K562 (cell line): Measurements from ENCODE around the gene TAF12. TPM values are rescaled to one million over a fixed set of nuclear protein-coding genes. Genes with fewer than 3 reads are reported as not detected.

Experiments
- ATAC-seq: fragments of 200-7000 bp; cut with Tn5 transposase; 3 replicates; pipeline ENCODE4 v1.9.1; 2020; ENCODE audit warnings: moderate library complexity
- BruUV-seq: library from RNA; stranded (reverse); fragments of 400-500 nt; replicated peaks from 2 replicates; lab custom pipeline; 2021; lab: Mats Ljungman, UMichigan
- CTCF ChIA-PET: fragments of 300-600 bp; formaldehyde crosslinking; extraction: SDS; loops from one replicate; lab custom pipeline; 2021; ENCODE audit warnings: low intra/inter-chr PET ratio; lab: Yijun Ruan, JAX
- POLR2A ChIA-PET: fragments of 300-600, 350-650 bp; sonication (Branson Sonifier 250); formaldehyde crosslinking; extraction: SDS; loops from one replicate; lab custom pipeline; 2021; ENCODE audit warnings: antibody characterized with exemption, inconsistent platforms; lab: Yijun Ruan, JAX
- DNase-seq, 4 experiments: peaks; one replicate each; pipeline versions ENCODE4 v3.0.0 to v3.0.0-alpha.2; 2011 to 2018; ENCODE audit warnings: low spot score in 3 of 4, mixed read lengths in 3 of 4; ENCODE audit errors: extremely low read depth in 1 of 4
- FAIRE-seq: peaks from 2 replicates; lab custom pipeline; 2011; peaks lifted over from hg19 to GRCh38; lab: Jason Lieb, UNC
- H2AFZ ChIP-seq: 2 replicates; pipeline ENCODE4 v1.6.0; 2011; ENCODE audit warnings: low read depth, low read length, control low read depth, inconsistent platforms
- H3K27ac ChIP-seq: fragments of 200-600 bp; 3 replicates; pipeline ENCODE4 v1.8.0; 2011; ENCODE audit warnings: low read depth, mild to moderate bottlenecking, control low read depth, inconsistent platforms, low read length, moderate library complexity, mixed read lengths; ENCODE audit errors: extremely low read depth
- H3K27me3 ChIP-seq, 2 experiments: fragments of 300-600 bp in 1 of 2; 2 replicates in 1 of 2; 3 replicates in 1 of 2; pipeline versions ENCODE4 v1.6.0 to v1.8.0; 2011; ENCODE audit warnings: inconsistent platforms in 2 of 2, low read length in 2 of 2, mild to moderate bottlenecking in 1 of 2, mixed read lengths in 1 of 2, moderate library complexity in 1 of 2; ENCODE audit not compliant: control insufficient read depth in 2 of 2, insufficient read depth in 2 of 2
- H3K36me3 ChIP-seq: fragments of 300-600 bp; 3 replicates; pipeline ENCODE4 v1.8.0; 2011; ENCODE audit warnings: mild to moderate bottlenecking, low read length, inconsistent platforms; ENCODE audit not compliant: control insufficient read depth, insufficient read depth
- H3K4me1 ChIP-seq, 2 experiments: fragments of 200-600 bp in 1 of 2; replicated peaks in 1 of 2; 2 replicates in 1 of 2; 3 replicates in 1 of 2; pipeline versions ENCODE4 v1.5.1 to v1.8.0; 2011; ENCODE audit warnings: inconsistent platforms in 2 of 2, low read length in 2 of 2, mild to moderate bottlenecking in 1 of 2, mixed read lengths in 1 of 2, moderate library complexity in 1 of 2; ENCODE audit not compliant: control insufficient read depth in 2 of 2, insufficient read depth in 2 of 2
- H3K4me2 ChIP-seq: 2 replicates; pipeline ENCODE4 v1.6.1; 2011; ENCODE audit warnings: low read length, control low read depth, inconsistent platforms, mixed read lengths; ENCODE audit not compliant: insufficient read depth
- H3K4me3 ChIP-seq: fragments of 200-600 bp; sonication (generic), shearing (Covaris generic); 2 replicates; pipeline ENCODE4 v1.5.1; 2016; ENCODE audit warnings: control low read depth, inconsistent platforms
- H3K79me2 ChIP-seq: fragments of 200-600 bp; 3 replicates; pipeline ENCODE4 v1.8.0; 2011; ENCODE audit warnings: low read length, inconsistent platforms; ENCODE audit not compliant: control insufficient read depth, insufficient read depth
- H3K9ac ChIP-seq, 2 experiments: 2 replicates each; pipeline versions ENCODE4 v1.6.0 to v1.6.1; 2011; ENCODE audit warnings: low read depth in 2 of 2, low read length in 2 of 2, control low read depth in 1 of 2, inconsistent platforms in 1 of 2, mild to moderate bottlenecking in 1 of 2, mixed read lengths in 1 of 2; ENCODE audit not compliant: insufficient read depth in 1 of 2
- H3K9me1 ChIP-seq: one replicate; pipeline ENCODE4 v1.6.0; 2011; ENCODE audit warnings: inconsistent platforms, mild to moderate bottlenecking, low read length, moderate library complexity; ENCODE audit not compliant: control insufficient read depth, insufficient read depth
- H3K9me3 ChIP-seq: replicated peaks from 2 replicates; pipeline ENCODE4 v1.5.1; 2011; ENCODE audit warnings: low read depth, low read length, inconsistent platforms; ENCODE audit not compliant: control insufficient read depth, insufficient read depth
- H4K20me1 ChIP-seq: replicated peaks from 2 replicates; pipeline ENCODE4 v1.6.1; 2011; ENCODE audit warnings: low read length, inconsistent platforms, mixed read lengths; ENCODE audit not compliant: control insufficient read depth, insufficient read depth
- KAT7 ChIP-seq: sonication (generic); formaldehyde crosslinking; IDR thresholded peaks from 2 replicates; pipeline ENCODE4 v1.8.0; 2022; ENCODE audit warnings: missing genetic modification reagents, mild to moderate bottlenecking, borderline replicate concordance
- KDM4B ChIP-seq, 2 experiments: fragments of 450-650 bp in 1 of 2; sonication (generic) in 1 of 2; IDR thresholded peaks; 2 replicates each; pipeline ENCODE4 v1.6.1; 2016 to 2017; ENCODE audit warnings: borderline replicate concordance in 2 of 2, antibody characterized with exemption in 1 of 2, low read depth in 1 of 2, mild to moderate bottlenecking in 1 of 2
- NFIC ChIP-seq: fragments of 450-650 bp; IDR thresholded peaks from 2 replicates; pipeline ENCODE4 v1.6.1; 2017; ENCODE audit warnings: mild to moderate bottlenecking, inconsistent platforms
- OTX1 ChIP-seq: fragments of 450-650 bp; formaldehyde crosslinking; IDR thresholded peaks from 2 replicates; pipeline ENCODE4 v1.4.0; 2022; ENCODE audit warnings: mild to moderate bottlenecking
- SAFB ChIP-seq: fragments of 200-400 bp; formaldehyde crosslinking; IDR thresholded peaks from 2 replicates; pipeline ENCODE4 v1.6.1; 2017; ENCODE audit warnings: low read depth, low read length, borderline replicate concordance
- ZNF311 ChIP-seq: fragments of 250-450 bp; sonication (Bioruptor Pico); IDR thresholded peaks from 2 replicates; pipeline ENCODE4 v1.4.0; 2020; ENCODE audit warnings: mild to moderate bottlenecking, moderate library complexity
- ZNF436 ChIP-seq: fragments of 250-450, 450-650 bp; sonication (Bioruptor Pico); formaldehyde crosslinking; IDR thresholded peaks from 2 replicates; pipeline ENCODE4 v1.7.0; 2020; ENCODE audit warnings: mild to moderate bottlenecking
- ZNF507 ChIP-seq: conservative IDR thresholded peaks from 2 replicates; pipeline ENCODE4 v1.6.1; 2017; ENCODE audit warnings: missing genetic modification characterization, missing compliant biosample characterization
- ZNF717 ChIP-seq: fragments of 250-450 bp; sonication (Bioruptor Pico); IDR thresholded peaks from 2 replicates; pipeline ENCODE4 v1.5.0; 2021
- WGBS: fragments of 100-300 bp; shearing (Covaris generic); methylation state at CpG from one replicate; pipeline ENCODE4 v1.1.6; 2016; ENCODE audit warnings: low coverage, mixed read lengths; ENCODE audit not compliant: insufficient coverage; ENCODE audit errors: missing lambda C conversion rate; 5-methylcytosine and 5-hydroxymethylcytosine counted together
- in situ Hi-C: fragments of 300-500 bp; cut with MboI; formaldehyde crosslinking; loops from 4 replicates; pipeline ENCODE4 v1.15.0; 2018; ENCODE audit warnings: inconsistent platforms, mixed read lengths
- intact Hi-C: fragments of 100-400 bp; cut with micrococcal nuclease; formaldehyde crosslinking; loops from 2 replicates; pipeline ENCODE4 v1.14.2; 2022
- polyA plus RNA-seq, 8 experiments: library from polyadenylated mRNA; depleted of rRNA in 4 of 8; stranded (reverse) in 5 of 8; unstranded in 3 of 8; fragments of >200 nt; fragmentation: Nextera tagmentation in 2 of 8; fragmentation: Illumina TruSeq in 1 of 8; extraction: Ambion mirVana in 2 of 8; extraction: Trizol in 1 of 8; gene quantifications; 2 replicates each; pipeline versions ENCODE4 v1.2.1 to v1.2.3, GENCODE V29; 2011 to 2014; ENCODE audit warnings: inconsistent platforms in 1 of 8, missing spikeins in 1 of 8
- total RNA-seq, 7 experiments: library from RNA; depleted of rRNA in 6 of 7; stranded (reverse); fragments of >200 nt in 6 of 7; fragmentation: Illumina TruSeq in 2 of 7; extraction: Trizol in 2 of 7; gene quantifications; 2 replicates each; pipeline versions ENCODE4 v1.2.1 to v1.2.3, GENCODE V29; 2011 to 2021; ENCODE audit warnings: low replicate concordance in 1 of 7
- TF ChIP-seq, protein P1 (sequence below): sonication (generic); formaldehyde crosslinking; IDR thresholded peaks from 2 replicates; pipeline ENCODE4 v1.4.0; 2020; ENCODE audit warnings: mild to moderate bottlenecking, missing genetic modification reagents
- TF ChIP-seq, protein P2 (sequence below): fragments of 200-400 bp; formaldehyde crosslinking; IDR thresholded peaks from 2 replicates; pipeline ENCODE4 v1.6.1; 2017; ENCODE audit warnings: mild to moderate bottlenecking, low read depth, low read length, moderate library complexity
- TF ChIP-seq, protein P3 (sequence below): sonication (generic); formaldehyde crosslinking; IDR thresholded peaks from 2 replicates; pipeline ENCODE4 v1.8.0; 2022; ENCODE audit warnings: mild to moderate bottlenecking, missing genetic modification reagents
- TF ChIP-seq, protein P4 (sequence below): sonication (generic); formaldehyde crosslinking; IDR thresholded peaks from 2 replicates; pipeline ENCODE4 v1.9.0; 2022; ENCODE audit warnings: mild to moderate bottlenecking, missing genetic modification reagents
- TF ChIP-seq, protein P5 (sequence below): fragments of 450-650 bp; formaldehyde crosslinking; conservative IDR thresholded peaks from 2 replicates; pipeline ENCODE4 v1.4.0; 2022; ENCODE audit warnings: mild to moderate bottlenecking, missing genetic modification characterization

Gene TAF12
- total and polyA plus RNA-seq, 9 of the 15 experiments (the other 6 are each of a cell fraction or from before 2014, with no cell fraction given), result 31.6 to 89.0 (median 50.5) TPM

DNA sequence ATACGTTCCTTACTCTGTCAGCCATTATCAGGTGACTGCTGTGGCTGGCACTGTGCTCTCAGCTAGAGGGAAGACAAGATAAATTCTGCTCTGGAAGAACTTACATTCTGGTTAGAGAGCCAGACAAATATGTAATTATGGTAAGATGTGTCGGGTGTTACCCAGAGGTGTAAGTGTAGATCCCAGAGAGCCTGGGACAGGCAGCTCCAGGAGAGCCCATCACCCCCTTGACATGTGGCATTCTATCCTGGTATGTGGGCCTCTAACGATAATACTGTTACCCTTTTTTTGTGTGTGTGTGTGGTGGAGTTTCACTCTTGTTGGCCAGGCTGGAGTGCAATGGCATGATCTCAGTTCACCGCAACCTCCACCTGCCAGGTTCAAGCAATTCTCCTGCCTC is 71.0 kb downstream of the TAF12 start:
- intact Hi-C loops, result no loop called here
- ATAC-seq (no peak), DNase-seq (no peak), FAIRE-seq (no peak)
- H3K4me1 ChIP-seq, result no peaks in the 10 kb centered on the region
- no peaks in the 10 kb centered on the region for H3K9me1 ChIP-seq
- H3K27me3 ChIP-seq, result no peaks in the 10 kb centered on the region
- H3K79me2 ChIP-seq, result no peaks in the 10 kb centered on the region
- 86% methylated on average over 4 of the region's 4 CpGs for WGBS
- no peak overlapping the region for H3K27ac ChIP-seq
- no peak overlapping the region for H3K4me2 ChIP-seq
- no peak overlapping the region for H3K4me3 ChIP-seq
- H2AFZ ChIP-seq, result no peak overlapping the region
- ChIA-PET CTCF (no interaction called here), POLR2A (interaction anchor here (1.2 to 6.4 kb wide), 3 partner anchors 9 to 21 kb away, joined by 3 to 119 read pairs (median 7); partner anchors contain the start of gene TRNAU1AP)
- in situ Hi-C loops, result no loop called here
- H3K9me3 ChIP-seq, result no peaks in the 10 kb centered on the region
- TF ChIP-seq, protein P1, sequence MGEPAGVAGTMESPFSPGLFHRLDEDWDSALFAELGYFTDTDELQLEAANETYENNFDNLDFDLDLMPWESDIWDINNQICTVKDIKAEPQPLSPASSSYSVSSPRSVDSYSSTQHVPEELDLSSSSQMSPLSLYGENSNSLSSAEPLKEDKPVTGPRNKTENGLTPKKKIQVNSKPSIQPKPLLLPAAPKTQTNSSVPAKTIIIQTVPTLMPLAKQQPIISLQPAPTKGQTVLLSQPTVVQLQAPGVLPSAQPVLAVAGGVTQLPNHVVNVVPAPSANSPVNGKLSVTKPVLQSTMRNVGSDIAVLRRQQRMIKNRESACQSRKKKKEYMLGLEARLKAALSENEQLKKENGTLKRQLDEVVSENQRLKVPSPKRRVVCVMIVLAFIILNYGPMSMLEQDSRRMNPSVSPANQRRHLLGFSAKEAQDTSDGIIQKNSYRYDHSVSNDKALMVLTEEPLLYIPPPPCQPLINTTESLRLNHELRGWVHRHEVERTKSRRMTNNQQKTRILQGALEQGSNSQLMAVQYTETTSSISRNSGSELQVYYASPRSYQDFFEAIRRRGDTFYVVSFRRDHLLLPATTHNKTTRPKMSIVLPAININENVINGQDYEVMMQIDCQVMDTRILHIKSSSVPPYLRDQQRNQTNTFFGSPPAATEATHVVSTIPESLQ (CRISPR knock-in tag), result no peak
- TF ChIP-seq SAFB, result no peak
- TF ChIP-seq NFIC, result no peak
- no peak for TF ChIP-seq ZNF507 (tag)
- no peak for TF ChIP-seq OTX1
- TF ChIP-seq, protein P2, sequence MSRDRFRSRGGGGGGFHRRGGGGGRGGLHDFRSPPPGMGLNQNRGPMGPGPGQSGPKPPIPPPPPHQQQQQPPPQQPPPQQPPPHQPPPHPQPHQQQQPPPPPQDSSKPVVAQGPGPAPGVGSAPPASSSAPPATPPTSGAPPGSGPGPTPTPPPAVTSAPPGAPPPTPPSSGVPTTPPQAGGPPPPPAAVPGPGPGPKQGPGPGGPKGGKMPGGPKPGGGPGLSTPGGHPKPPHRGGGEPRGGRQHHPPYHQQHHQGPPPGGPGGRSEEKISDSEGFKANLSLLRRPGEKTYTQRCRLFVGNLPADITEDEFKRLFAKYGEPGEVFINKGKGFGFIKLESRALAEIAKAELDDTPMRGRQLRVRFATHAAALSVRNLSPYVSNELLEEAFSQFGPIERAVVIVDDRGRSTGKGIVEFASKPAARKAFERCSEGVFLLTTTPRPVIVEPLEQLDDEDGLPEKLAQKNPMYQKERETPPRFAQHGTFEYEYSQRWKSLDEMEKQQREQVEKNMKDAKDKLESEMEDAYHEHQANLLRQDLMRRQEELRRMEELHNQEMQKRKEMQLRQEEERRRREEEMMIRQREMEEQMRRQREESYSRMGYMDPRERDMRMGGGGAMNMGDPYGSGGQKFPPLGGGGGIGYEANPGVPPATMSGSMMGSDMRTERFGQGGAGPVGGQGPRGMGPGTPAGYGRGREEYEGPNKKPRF, result no peak
- TF ChIP-seq, protein P3, sequence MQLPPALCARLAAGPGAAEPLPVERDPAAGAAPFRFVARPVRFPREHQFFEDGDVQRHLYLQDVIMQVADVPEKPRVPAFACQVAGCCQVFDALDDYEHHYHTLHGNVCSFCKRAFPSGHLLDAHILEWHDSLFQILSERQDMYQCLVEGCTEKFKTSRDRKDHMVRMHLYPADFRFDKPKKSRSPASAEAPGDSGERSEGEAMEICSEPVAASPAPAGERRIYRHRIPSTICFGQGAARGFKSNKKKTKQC (CRISPR knock-in tag), result no peak
- TF ChIP-seq, protein P4, sequence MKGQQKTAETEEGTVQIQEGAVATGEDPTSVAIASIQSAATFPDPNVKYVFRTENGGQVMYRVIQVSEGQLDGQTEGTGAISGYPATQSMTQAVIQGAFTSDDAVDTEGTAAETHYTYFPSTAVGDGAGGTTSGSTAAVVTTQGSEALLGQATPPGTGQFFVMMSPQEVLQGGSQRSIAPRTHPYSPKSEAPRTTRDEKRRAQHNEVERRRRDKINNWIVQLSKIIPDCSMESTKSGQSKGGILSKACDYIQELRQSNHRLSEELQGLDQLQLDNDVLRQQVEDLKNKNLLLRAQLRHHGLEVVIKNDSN (CRISPR knock-in tag), result no peak
- TF ChIP-seq ZNF717 (CRISPR knock-in tag), result no peak
- no peak for TF ChIP-seq KDM4B (IDR thresholded peaks at IDR 0.05; ENCODE audit: borderline replicate concordance in 2 of 2, low read depth in 1 of 2)
- TF ChIP-seq, protein P5, sequence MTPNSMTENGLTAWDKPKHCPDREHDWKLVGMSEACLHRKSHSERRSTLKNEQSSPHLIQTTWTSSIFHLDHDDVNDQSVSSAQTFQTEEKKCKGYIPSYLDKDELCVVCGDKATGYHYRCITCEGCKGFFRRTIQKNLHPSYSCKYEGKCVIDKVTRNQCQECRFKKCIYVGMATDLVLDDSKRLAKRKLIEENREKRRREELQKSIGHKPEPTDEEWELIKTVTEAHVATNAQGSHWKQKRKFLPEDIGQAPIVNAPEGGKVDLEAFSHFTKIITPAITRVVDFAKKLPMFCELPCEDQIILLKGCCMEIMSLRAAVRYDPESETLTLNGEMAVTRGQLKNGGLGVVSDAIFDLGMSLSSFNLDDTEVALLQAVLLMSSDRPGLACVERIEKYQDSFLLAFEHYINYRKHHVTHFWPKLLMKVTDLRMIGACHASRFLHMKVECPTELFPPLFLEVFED (CRISPR knock-in tag), result no peak
- no peak for TF ChIP-seq KAT7 (CRISPR knock-in tag)
- no peak for TF ChIP-seq ZNF436 (CRISPR knock-in tag)
- no peak for TF ChIP-seq ZNF311
- H3K9ac ChIP-seq, result no peak overlapping the region
- peaks cover 59% of the 10 kb centered on the region; the same call in 2 of the 3 replicates for H3K36me3 ChIP-seq
- H4K20me1 ChIP-seq, result no peaks in the 10 kb centered on the region
- BruUV-seq, result no TSS peak
